ENCODE results near the gene ANKRD9. TPM values are rescaled to one million over a fixed set of nuclear protein-coding genes. Genes with fewer than 3 reads are reported as not detected.

The ANKRD9 gene
- total and polyA plus RNA-seq, 2 of the 13 experiments (the other 11 are each of a cell fraction or from before 2014, with no cell fraction given) = 10.0 to 15.0 TPM

GRCh38 chr14:102524451-102525218 is 15.1 kb upstream of the ANKRD9 start (continued):
- no peak for TF ChIP-seq PTBP1 (IDR thresholded peaks at IDR 0.05; ENCODE audit: low read depth, low read length, poor library complexity, severe bottlenecking)
- no peak for TF ChIP-seq ZBTB34 (CRISPR knock-in tag; IDR thresholded peaks at IDR 0.05)
- TF ChIP-seq XBP1 (CRISPR knock-in tag; IDR thresholded peaks at IDR 0.05) = no peak
- no peak for TF ChIP-seq SMARCC2 (IDR thresholded peaks at IDR 0.05)
- peak; percentile 57; the same call in 1 of the 2 replicates for TF ChIP-seq GMEB1 (CRISPR knock-in tag; IDR thresholded peaks at IDR 0.05; ENCODE audit: borderline replicate concordance)
- no peak for TF ChIP-seq ZNF510 (CRISPR knock-in tag; IDR thresholded peaks at IDR 0.05; ENCODE audit: low read depth)
- TF ChIP-seq ZNF34 (CRISPR knock-in tag; IDR thresholded peaks at IDR 0.05; ENCODE audit: borderline replicate concordance) = 0 out of 2 replicates have a peak, but pooled peaks have one; percentile 60
- TF ChIP-seq, protein P1, sequence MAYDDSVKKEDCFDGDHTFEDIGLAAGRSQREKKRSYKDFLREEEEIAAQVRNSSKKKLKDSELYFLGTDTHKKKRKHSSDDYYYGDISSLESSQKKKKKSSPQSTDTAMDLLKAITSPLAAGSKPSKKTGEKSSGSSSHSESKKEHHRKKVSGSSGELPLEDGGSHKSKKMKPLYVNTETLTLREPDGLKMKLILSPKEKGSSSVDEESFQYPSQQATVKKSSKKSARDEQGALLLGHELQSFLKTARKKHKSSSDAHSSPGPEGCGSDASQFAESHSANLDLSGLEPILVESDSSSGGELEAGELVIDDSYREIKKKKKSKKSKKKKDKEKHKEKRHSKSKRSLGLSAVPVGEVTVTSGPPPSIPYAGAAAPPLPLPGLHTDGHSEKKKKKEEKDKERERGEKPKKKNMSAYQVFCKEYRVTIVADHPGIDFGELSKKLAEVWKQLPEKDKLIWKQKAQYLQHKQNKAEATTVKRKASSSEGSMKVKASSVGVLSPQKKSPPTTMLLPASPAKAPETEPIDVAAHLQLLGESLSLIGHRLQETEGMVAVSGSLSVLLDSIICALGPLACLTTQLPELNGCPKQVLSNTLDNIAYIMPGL (CRISPR knock-in tag; IDR thresholded peaks at IDR 0.05; ENCODE audit: borderline replicate concordance in 1 of 2, low read depth in 1 of 2) = peak; percentile 88 to 91; a peak in 3 of 4 replicates
- peak; percentile 74 for TF ChIP-seq TFDP2 (CRISPR knock-in tag; IDR thresholded peaks at IDR 0.05)
- TF ChIP-seq BORCS8-MEF2B (CRISPR knock-in tag; IDR thresholded peaks at IDR 0.05) = no peak
- TF ChIP-seq, protein P2, sequence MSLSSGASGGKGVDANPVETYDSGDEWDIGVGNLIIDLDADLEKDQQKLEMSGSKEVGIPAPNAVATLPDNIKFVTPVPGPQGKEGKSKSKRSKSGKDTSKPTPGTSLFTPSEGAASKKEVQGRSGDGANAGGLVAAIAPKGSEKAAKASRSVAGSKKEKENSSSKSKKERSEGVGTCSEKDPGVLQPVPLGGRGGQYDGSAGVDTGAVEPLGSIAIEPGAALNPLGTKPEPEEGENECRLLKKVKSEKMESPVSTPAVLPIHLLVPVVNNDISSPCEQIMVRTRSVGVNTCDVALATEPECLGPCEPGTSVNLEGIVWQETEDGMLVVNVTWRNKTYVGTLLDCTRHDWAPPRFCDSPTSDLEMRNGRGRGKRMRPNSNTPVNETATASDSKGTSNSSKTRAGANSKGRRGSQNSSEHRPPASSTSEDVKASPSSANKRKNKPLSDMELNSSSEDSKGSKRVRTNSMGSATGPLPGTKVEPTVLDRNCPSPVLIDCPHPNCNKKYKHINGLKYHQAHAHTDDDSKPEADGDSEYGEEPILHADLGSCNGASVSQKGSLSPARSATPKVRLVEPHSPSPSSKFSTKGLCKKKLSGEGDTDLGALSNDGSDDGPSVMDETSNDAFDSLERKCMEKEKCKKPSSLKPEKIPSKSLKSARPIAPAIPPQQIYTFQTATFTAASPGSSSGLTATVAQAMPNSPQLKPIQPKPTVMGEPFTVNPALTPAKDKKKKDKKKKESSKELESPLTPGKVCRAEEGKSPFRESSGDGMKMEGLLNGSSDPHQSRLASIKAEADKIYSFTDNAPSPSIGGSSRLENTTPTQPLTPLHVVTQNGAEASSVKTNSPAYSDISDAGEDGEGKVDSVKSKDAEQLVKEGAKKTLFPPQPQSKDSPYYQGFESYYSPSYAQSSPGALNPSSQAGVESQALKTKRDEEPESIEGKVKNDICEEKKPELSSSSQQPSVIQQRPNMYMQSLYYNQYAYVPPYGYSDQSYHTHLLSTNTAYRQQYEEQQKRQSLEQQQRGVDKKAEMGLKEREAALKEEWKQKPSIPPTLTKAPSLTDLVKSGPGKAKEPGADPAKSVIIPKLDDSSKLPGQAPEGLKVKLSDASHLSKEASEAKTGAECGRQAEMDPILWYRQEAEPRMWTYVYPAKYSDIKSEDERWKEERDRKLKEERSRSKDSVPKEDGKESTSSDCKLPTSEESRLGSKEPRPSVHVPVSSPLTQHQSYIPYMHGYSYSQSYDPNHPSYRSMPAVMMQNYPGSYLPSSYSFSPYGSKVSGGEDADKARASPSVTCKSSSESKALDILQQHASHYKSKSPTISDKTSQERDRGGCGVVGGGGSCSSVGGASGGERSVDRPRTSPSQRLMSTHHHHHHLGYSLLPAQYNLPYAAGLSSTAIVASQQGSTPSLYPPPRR (CRISPR knock-in tag; IDR thresholded peaks at IDR 0.05; ENCODE audit: borderline replicate concordance) = no peak; the same call in 1 of the 2 replicates
- TF ChIP-seq CENPBD1 (CRISPR knock-in tag; IDR thresholded peaks at IDR 0.05; ENCODE audit: borderline replicate concordance, low read depth) = no peak
- TF ChIP-seq ZBTB44 (CRISPR knock-in tag; IDR thresholded peaks at IDR 0.05) = no peak
